OCI-M2 (cell line): ENCODE results near the gene ARV1.
A peak's percentile ranks its signal among the peaks of the same experiment; 100 is the strongest.

Source experiments
- DNase-seq: peaks from one replicate; lab custom pipeline; 2025; ENCODE audit not compliant: unreplicated experiment; lab: John Stamatoyannopoulos, UW

The ARV1 gene

GRCh38 chr1:230978491-230979388 is at the start of gene ARV1, which contains the start of gene TTC13:
ARV1 (plus strand) TSS chr1:230979094; CDS start chr1:230979106, 12 bp downstream.
TTC13 (minus strand) TSS chr1:230978861; CDS start chr1:230978830, 31 bp downstream.
- DNase-seq = peak; percentile 90

- no peak for DNase-seq
Observed at GRCh38 chr1:230930986-230931385, 47.9 kb upstream of the ARV1 start.

GRCh38 chr1:230935852-230936251 is 43.0 kb upstream of the ARV1 start:
- no peak for DNase-seq

GRCh38 chr1:230936475-230936874 is 42.4 kb upstream of the ARV1 start:
- DNase-seq = no peak

GRCh38 chr1:230937371-230937770 is 41.5 kb upstream of the ARV1 start:
- no peak for DNase-seq

- DNase-seq = no peak
Observed at GRCh38 chr1:230938924-230939368, 39.9 kb upstream of the ARV1 start.

GRCh38 chr1:230939806-230940489 is 38.9 kb upstream of the ARV1 start:
- DNase-seq = no peak

GRCh38 chr1:230940848-230941247 is 38.0 kb upstream of the ARV1 start:
- DNase-seq = no peak

GRCh38 chr1:230943048-230943593 is 35.8 kb upstream of the ARV1 start:
- no peak for DNase-seq

- no peak for DNase-seq
Observed at GRCh38 chr1:230948301-230948700, 30.6 kb upstream of the ARV1 start.

- no peak for DNase-seq
Observed at GRCh38 chr1:230948903-230949302, 30.0 kb upstream of the ARV1 start.

- DNase-seq = no peak
Observed at GRCh38 chr1:230950404-230950803, 28.5 kb upstream of the ARV1 start.

- no peak for DNase-seq
Observed at GRCh38 chr1:230957580-230957989, 21.3 kb upstream of the ARV1 start.

GRCh38 chr1:230958370-230958769 is 20.5 kb upstream of the ARV1 start:
- no peak for DNase-seq

GRCh38 chr1:230964896-230965295 is 14.0 kb upstream of the ARV1 start:
- no peak for DNase-seq

- DNase-seq = no peak
Observed at GRCh38 chr1:230965535-230965934, 13.4 kb upstream of the ARV1 start.

GRCh38 chr1:230966358-230966873 is 12.5 kb upstream of the ARV1 start:
- DNase-seq = no peak

GRCh38 chr1:230970432-230970831 is 8.5 kb upstream of the ARV1 start:
- no peak for DNase-seq

GRCh38 chr1:230971771-230972170 is 7.1 kb upstream of the ARV1 start:
- DNase-seq = no peak

GRCh38 chr1:230972855-230973271 is 6.0 kb upstream of the ARV1 start:
- DNase-seq = no peak

GRCh38 chr1:230975636-230976035 is 3.3 kb upstream of the ARV1 start:
- DNase-seq = no peak
